Measurements from ENCODE around the gene COA7.

Gene COA7

DNA sequence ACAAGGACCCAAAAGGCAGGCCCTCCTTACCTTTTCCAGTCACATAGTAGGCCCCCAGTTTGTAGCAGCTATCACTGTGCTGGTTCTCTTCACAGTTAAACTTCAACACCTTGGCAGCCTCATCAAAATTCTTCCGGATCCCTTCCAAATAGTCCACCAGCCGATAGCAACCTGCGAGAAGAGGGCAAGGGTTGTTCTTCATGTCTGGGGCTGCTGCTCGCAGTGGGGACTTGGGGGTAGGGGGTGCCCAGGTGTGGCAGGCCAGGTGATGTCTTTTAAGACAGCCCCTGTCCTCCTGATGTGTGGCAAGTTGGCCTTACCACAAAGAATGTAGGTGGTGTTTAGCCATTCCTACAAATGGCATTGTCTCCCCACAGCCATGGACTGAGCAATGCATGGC, 5.5 kb downstream of the COA7 start:
- peaks cover 65% of the 10 kb centered on the region for H3K79me2 ChIP-seq (ENCODE audit: insufficient read depth, low read length)

DNA sequence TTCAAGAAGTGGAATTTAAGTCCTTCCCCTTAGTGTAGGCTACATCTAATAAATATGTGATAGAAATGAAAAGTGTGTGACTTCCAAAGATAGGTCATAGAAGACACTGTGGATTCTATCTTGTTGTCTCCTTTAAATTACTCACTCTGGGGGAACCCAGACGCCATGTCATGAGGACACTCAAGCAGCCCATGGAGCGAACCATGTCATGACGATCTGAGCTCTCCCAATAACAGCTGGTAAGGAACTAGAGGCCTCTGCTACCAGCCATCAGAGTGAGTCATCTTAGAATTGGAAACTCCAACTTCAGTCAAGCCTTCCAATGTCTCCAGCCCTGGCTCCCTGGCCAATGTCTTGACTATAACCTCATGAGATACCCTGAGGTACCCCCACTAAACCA, 6.3 kb downstream of the COA7 start:
- no peak overlapping the region for H3K27ac ChIP-seq (ENCODE audit: low read depth, low read length)
- no peak overlapping the region for H3K4me3 ChIP-seq (ENCODE audit: insufficient read depth, low read length, poor library complexity, severe bottlenecking)
- no peak overlapping the region for H3K9ac ChIP-seq (ENCODE audit: low read length)
- no peaks in the 10 kb centered on the region for H3K27me3 ChIP-seq (ENCODE audit: low read length)
- peaks cover 12% of the 10 kb centered on the region; the same call in 1 of the 2 replicates for H3F3A ChIP-seq (ENCODE audit: insufficient read depth)
- TF ChIP-seq, protein P1, sequence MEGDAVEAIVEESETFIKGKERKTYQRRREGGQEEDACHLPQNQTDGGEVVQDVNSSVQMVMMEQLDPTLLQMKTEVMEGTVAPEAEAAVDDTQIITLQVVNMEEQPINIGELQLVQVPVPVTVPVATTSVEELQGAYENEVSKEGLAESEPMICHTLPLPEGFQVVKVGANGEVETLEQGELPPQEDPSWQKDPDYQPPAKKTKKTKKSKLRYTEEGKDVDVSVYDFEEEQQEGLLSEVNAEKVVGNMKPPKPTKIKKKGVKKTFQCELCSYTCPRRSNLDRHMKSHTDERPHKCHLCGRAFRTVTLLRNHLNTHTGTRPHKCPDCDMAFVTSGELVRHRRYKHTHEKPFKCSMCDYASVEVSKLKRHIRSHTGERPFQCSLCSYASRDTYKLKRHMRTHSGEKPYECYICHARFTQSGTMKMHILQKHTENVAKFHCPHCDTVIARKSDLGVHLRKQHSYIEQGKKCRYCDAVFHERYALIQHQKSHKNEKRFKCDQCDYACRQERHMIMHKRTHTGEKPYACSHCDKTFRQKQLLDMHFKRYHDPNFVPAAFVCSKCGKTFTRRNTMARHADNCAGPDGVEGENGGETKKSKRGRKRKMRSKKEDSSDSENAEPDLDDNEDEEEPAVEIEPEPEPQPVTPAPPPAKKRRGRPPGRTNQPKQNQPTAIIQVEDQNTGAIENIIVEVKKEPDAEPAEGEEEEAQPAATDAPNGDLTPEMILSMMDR (IDR thresholded peaks at IDR 0.05; ENCODE audit: insufficient read depth, low read length, poor library complexity, severe bottlenecking): no peak
- no peak for TF ChIP-seq EZH2phosphoT487 (conservative IDR thresholded peaks at IDR 0.05; ENCODE audit: low read length)
- peaks cover 57% of the 10 kb centered on the region for H3K79me2 ChIP-seq (ENCODE audit: insufficient read depth, low read length)
- no peaks in the 10 kb centered on the region for H3K9me3 ChIP-seq (ENCODE audit: insufficient read depth, low read length)
- H4K20me1 ChIP-seq (ENCODE audit: low read depth, low read length): 0 out of 2 replicates have a peak, but pooled peaks cover 4% of the 10 kb centered on the region
- no peaks in the 10 kb centered on the region for H3K9me2 ChIP-seq (replicated peaks; ENCODE audit: insufficient read depth, low read length)
- no peak overlapping the region for H3K4me2 ChIP-seq (ENCODE audit: low read depth, low read length, poor library complexity, severe bottlenecking)
- no peak overlapping the region for H2AFZ ChIP-seq (ENCODE audit: low read depth, low read length, severe bottlenecking)
- peaks cover 15% of the 10 kb centered on the region for H3K36me3 ChIP-seq (ENCODE audit: low read length)

More for the DNA sequence above, 5.5 kb downstream of the COA7 start:
- H2AFZ ChIP-seq (ENCODE audit: low read depth, low read length, severe bottlenecking): no peak overlapping the region
- no peak overlapping the region for H3K4me2 ChIP-seq (ENCODE audit: low read depth, low read length, poor library complexity, severe bottlenecking)
- no peaks in the 10 kb centered on the region for H3K27me3 ChIP-seq (ENCODE audit: low read length)
- H4K20me1 ChIP-seq (ENCODE audit: low read depth, low read length): 0 out of 2 replicates have a peak, but pooled peaks cover 4% of the 10 kb centered on the region
- TF ChIP-seq, protein P1 (IDR thresholded peaks at IDR 0.05; ENCODE audit: insufficient read depth, low read length, poor library complexity, severe bottlenecking): no peak
- TF ChIP-seq EZH2phosphoT487 (conservative IDR thresholded peaks at IDR 0.05; ENCODE audit: low read length): no peak
- peaks cover 17% of the 10 kb centered on the region for H3F3A ChIP-seq (ENCODE audit: insufficient read depth)
- peaks cover 10% of the 10 kb centered on the region for H3K36me3 ChIP-seq (ENCODE audit: low read length)
- H3K9ac ChIP-seq (ENCODE audit: low read length): no peak overlapping the region
- no peak overlapping the region for H3K27ac ChIP-seq (ENCODE audit: low read depth, low read length)
- no peak overlapping the region for H3K4me3 ChIP-seq (ENCODE audit: insufficient read depth, low read length, poor library complexity, severe bottlenecking)
- no peaks in the 10 kb centered on the region for H3K9me3 ChIP-seq (ENCODE audit: insufficient read depth, low read length)
- H3K9me2 ChIP-seq (replicated peaks; ENCODE audit: insufficient read depth, low read length): no peaks in the 10 kb centered on the region

DNA sequence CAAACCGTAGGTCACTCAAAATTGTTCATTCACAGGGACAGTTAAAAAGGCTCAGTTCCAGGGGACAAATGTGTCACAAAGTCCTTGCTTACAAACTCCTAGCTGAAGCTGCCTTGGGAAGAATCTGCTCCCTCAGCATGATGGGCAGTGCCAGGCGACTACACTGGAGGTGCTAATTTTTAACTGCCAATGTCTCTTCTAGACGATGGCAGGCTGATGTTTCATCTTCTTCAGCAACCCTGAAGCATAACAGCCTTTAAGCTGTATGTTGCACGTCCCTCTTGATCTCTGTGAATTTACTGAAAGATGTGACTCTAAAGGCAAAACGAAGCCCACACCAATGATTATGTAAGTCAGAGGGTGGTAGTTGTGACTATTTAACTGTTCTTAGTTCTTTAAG, 11.3 kb downstream of the COA7 start:
- Histone ChIP-seq H3K79me2 (ENCODE audit: insufficient read depth, low read length) (peaks cover 8% of the 10 kb centered on the region), H3K4me3 (ENCODE audit: insufficient read depth, low read length, poor library complexity, severe bottlenecking) (no peak overlapping the region), H3K27ac (ENCODE audit: low read depth, low read length) (no peak overlapping the region), H3K9me3 (ENCODE audit: insufficient read depth, low read length) (no peaks in the 10 kb centered on the region), H3K9me2 (replicated peaks; ENCODE audit: insufficient read depth, low read length) (no peaks in the 10 kb centered on the region), H2AFZ (ENCODE audit: low read depth, low read length, severe bottlenecking) (no peak overlapping the region), H3K27me3 (ENCODE audit: low read length) (no peaks in the 10 kb centered on the region), H3K36me3 (ENCODE audit: low read length) (peaks cover 19% of the 10 kb centered on the region), H3K9ac (ENCODE audit: low read length) (no peak overlapping the region), H3F3A (ENCODE audit: insufficient read depth) (peaks cover 1% of the 10 kb centered on the region; the same call in 1 of the 2 replicates), H3K4me2 (ENCODE audit: low read depth, low read length, poor library complexity, severe bottlenecking) (no peak overlapping the region), H4K20me1 (ENCODE audit: low read depth, low read length) (0 out of 2 replicates have a peak, but pooled peaks cover 4% of the 10 kb centered on the region)
- TF ChIP-seq, protein P1 (IDR thresholded peaks at IDR 0.05; ENCODE audit: insufficient read depth, low read length, poor library complexity, severe bottlenecking): no peak
- TF ChIP-seq EZH2phosphoT487 (conservative IDR thresholded peaks at IDR 0.05; ENCODE audit: low read length): no peak

Data from SU-DHL-6 (cell line).